Inflammatory macrophage (primary cell): ENCODE data around the gene PEAK1.
"Not testable (repeated sequence)": the region's sequence is repeated elsewhere in the genome, so short reads cannot be mapped to it uniquely, and the experiment has no call there.

Source experiments
- DNase-seq, 2 donors: peaks; one replicate each; pipeline ENCODE4 v3.0.0-alpha.2; 2020 to 2022

The PEAK1 gene

DNA sequence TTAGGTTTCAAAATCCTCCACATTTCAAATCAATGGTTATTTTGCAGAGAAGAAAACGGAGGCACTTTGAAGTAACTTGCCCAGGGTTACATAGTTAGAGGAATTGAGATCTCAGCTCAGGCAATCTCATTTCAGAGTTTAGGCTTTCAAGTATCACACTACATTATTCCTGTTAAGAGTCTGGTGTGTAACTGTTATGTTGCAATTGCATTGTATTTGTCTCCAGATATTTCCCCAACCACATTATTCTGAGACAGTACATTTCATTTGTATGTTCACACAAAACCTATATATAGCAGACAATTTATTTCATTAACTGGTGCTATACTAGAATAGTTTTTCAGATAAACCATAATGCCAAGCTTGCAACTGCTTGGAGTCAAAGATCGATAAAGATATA lies 194.8 kb downstream of the PEAK1 start:
- no peak for DNase-seq

DNA sequence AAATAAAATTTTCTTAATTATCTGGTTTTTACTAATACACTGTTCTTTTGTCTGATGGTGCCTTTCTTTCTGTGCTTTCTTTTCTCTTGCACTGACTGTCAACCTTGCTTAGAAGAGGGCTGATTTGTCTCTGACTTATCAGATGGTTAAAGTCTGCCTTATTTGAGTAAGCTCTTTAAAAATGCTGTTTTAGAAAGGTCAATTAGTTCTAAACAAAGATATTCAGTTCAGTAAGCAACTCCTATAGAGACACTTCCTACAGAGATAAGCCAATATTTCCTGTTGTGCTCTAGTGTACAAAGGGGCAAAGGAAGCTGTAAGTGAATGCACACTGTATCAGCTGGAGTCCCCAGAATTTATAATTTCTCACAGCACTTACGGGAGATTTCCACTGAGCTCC lies 195.6 kb downstream of the PEAK1 start:
- no peak for DNase-seq

DNA sequence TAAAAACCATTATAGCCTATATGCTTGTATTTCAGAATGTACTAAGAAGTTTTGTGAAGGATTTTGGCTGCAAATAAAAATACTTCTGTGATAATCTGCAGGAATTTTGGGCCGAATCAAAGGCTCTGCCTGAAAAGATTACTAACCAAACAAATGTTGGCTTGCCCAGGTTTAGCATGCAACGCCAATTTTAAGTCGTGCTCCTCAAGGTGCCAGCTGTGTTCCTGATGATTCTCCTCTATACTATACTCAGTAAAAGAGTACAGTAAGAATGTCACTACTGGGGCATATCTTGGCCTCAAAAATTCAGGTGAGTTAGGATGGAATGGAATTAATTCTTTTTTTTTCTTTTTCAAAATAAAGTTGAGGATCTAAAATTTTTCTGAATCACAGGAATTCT lies 198.2 kb downstream of the PEAK1 start:
- no peak for DNase-seq

DNA sequence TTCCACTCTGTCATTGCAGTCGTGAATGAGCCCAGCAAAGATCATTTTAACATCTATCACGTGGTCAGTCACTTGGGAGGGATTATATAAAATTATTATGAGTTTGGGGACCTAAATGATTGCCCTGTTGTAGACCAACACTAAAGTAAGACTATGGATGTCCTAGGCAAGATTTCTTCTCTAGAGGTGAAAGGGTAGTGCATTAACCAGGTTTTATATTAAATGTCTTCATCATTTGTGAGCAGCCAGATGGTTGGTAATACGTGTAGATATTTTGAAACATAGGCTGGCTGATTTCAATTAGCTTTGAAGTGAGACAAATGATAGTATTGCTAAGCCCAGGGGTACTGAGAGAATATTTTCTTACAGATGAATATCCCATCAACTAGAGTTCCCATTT lies 198.7 kb downstream of the PEAK1 start:
- DNase-seq, result no peak

DNA sequence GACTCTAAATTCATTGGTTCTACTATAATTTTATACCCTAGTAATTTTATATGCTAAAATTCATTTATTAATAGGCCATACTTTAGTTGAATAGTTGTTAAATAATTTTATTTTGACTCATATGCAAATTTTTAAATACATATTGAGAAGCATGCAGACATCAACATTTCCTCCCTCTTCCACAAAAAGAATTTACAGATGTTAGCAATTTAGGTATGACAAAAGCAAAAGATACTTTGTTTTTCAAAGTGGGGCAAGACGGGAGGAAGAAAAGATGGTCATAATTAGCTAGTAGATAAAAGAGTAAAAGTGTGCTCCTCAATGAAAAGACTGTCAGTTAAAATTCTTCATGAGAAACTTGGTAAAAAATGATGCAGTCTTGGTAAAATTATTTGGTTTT lies 200.1 kb downstream of the PEAK1 start:
- no peak for DNase-seq

DNA sequence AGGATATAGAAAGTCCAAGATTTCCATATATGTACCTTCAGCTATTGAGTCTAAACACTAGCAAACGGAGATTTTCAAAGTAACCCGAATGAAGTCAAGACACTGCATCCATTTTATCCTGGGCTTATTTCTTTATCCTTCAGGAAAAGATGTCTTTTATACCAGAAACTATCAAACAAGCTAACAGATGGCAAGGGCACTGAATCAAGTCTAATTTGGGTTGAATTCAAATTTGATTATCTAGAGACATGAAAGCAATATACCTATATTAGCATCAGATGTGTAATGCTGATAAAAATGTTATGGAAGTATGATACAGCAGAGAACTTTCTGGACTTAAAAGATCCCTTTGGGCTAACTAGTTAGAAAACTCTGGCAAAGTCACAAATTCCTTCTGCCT lies 210.7 kb downstream of the PEAK1 start:
- no peak for DNase-seq

DNA sequence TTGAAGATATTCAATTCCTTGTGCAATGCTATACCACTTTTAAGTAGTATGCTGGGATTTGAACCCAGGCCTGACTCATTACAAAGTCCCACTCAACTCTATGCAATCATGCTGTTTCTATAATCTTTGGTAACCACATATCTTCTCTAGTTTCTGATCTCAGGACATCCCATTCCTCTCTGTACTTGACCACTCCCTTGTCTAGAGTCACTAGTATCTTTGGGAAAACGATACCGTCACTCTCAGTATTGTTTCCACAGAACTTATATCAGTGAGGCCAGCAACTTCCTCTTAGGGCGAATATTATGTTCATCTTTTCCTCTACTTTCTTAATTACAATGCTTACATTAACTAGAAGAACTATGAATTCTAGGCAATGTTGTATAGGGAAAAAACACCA lies 211.7 kb downstream of the PEAK1 start:
- no peak for DNase-seq

DNA sequence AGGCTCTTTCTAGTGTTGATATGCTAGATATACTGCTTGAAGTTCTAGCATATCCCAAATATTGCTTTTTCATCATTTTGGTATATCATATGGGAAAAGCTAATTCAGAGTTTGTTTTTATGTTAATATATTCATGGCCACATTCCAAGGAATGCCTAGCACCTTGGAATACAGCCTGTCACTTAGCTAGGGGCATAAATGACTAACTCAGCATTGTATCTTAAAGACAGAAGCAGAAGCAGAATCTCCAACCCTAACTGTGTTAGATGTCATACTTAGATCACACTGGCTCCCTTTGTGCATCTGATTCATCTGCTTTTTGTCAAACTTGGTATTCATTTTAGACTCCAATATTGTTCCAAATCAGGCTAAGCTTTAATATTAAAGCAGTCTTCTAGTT lies 218.2 kb downstream of the PEAK1 start:
- DNase-seq, result no peak

DNA sequence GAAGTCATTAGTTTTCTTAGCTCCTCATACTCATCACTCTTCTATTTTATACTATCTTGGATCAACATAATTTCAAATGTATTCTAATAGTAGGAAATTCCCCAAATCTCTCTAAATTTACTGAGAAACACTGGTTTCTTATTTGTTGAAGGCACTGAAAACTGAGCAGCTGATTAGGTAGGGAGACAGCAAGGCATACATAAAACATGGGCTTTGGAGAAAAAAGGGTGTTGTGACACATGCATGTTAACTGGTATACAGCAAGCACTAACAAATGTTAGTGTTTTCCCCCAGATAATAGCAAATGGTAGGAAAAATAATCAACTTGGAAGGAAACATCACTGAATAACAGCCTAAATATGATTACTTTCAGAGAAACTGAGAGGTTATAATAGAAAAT lies 223.5 kb downstream of the PEAK1 start:
- no peak for DNase-seq

DNA sequence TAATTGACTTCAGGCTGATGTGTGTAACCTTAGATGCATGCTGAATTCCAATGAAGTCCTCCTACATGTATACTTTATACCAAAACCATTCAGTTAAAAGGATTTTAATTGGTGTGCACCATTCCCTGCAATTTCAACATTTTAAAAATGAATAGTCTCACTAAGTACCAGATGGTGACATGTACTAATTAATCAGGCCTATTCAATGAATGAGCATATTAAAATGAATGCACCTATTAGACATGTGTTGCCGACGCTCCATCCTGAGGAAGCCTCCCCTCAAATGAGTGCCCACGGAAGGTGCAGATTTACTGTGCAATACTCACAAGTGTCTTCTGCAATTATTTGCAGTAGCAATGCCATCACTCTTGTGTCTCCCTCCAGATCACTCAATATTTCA lies 224.3 kb downstream of the PEAK1 start:
- no peak for DNase-seq

DNA sequence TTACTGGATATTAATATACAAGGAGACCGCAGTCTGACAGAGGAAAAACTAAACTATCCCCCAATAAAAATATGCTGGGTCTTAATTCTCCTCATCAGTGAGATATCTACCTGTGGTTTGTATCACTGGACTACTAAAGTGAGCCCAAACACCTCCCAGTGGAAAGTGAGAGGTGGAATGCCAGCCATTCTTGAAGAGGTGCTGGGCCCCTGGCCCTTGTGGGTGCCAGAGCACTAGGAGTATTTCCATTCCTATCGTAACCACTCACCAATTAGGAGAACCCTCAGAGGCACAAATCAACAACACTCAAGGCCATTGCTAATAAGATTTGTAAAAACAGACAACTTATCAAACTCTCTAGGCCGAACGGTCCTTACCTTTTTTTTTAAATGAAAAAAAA lies 227.5 kb downstream of the PEAK1 start:
- DNase-seq, result no peak

DNA sequence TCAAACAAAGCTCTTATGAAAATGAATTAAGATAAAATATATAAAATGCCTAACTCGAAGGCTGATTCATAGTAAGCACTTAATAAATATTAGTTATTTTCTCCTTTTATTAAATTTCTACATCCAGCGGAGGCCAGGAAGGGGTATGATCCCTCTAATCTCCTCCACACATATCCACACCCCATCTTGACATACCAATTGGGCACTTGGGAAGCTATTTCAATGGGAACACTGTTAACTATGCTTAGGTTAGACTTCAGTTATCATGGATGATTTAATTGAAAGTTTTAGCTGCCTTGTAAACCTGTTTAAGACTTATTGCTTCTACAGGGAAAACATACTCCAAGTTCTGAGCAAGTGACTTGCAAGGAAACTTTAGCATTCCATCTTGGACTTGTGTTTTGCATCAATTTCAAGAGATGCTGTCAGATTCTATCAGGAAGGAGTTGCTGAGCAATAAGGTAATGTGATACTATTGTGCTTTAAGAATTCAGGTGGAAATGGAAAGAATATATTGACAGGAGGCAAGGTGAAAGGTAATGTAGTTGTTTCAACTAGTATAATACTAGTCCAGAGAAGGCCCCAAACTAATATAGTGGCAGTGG lies 228.6 kb downstream of the PEAK1 start:
- DNase-seq, result no peak

DNA sequence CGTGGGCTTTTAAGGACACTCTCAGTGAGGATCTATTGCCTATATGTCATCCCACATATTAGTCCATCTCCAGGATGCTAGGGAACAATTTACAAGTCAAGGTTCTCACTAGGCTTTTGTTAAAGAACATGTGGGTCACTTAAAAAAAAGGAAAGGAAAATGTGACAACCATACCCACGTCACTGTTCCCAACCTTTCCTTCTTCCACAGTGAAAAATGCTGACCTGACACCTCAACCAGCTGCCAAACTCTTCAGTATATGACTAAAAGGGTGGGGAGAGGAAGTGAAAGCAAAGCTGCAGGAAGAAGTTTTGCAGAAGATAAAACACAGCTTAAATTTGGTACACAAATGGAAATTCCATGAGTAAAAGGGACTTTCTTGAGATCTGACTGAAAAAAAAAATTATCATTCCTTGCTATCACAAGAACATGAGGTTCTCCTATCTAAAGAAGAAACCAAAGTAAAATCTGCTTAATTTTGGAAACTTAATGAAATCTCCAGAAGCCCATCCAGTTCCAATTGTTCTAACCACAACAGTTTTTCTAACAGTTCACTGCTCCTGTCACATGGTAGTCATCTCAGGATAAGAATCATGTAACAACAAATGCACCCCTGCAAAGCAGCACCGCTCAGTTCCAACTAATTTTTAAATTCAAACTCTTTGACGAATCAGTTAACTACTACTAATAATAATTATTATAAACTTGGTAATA lies 232.0 kb downstream of the PEAK1 start:
- peak; percentile 84 to 85 for DNase-seq

DNA sequence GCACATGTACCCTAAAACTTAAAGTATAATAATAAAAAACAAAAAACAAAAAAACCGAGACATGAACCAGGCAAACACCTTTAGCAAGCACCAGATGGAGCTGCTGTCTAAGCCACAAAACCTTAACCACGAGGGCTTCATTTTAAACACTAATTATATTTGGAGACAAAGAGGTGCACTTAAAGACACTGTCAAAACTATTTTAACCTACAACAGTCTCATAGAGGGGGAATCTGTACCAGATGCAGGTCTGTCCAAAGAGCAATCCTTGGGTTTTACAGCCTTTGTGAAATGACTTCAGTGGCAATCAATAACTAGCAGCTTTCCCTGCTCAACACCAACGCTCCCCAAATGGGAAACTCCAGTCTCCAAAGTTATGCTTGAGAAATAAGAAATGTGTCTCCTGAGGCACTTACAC lies 233.3 kb downstream of the PEAK1 start:
- DNase-seq, result peak in 1 of 2 donors; percentile 25

DNA sequence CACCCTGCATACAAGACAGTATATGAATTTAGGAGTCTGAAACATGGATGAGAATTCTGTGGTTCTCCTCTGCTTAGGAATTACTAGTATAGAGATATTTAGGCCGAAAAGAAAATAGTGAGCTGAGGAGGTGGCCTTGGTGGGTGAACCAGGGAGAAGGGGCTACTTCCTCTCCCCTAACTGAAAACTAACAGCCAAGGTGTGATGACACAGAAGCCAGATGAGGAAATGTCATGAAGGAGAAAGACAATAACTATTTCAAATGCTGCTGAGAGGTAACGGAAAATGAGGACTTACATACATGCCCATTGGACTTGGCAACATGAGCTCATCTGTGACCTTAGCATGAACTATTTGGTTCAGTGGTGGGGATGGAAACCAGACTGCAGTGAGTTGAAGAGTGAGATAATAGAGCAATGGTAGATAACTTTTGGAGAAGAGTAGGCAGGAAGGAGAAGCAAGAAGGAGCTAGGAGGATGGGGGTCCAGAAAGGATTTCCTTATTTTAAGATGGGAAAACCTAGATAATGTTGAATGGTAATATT lies 234.6 kb downstream of the PEAK1 start:
- no peak for DNase-seq

DNA sequence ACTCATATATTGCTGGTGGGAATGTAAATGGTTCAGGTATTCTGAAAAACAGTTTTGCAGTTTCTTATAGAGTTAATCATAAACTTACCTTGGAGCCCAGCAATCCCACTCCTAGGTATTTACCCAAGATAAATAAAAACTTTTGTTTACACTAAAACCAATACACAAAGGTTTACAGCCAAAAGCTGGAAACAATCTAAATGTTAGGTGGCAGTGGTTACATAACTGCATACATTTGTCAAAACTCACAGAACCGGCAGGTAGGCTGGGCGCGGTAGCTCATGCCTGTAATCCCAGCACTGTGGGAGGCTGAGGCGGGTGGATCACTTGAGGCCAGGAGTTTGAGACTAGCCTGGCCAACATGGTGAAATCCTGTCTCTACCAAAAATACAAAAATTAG lies 235.6 kb downstream of the PEAK1 start:
- DNase-seq, result not testable (repeated sequence)

DNA sequence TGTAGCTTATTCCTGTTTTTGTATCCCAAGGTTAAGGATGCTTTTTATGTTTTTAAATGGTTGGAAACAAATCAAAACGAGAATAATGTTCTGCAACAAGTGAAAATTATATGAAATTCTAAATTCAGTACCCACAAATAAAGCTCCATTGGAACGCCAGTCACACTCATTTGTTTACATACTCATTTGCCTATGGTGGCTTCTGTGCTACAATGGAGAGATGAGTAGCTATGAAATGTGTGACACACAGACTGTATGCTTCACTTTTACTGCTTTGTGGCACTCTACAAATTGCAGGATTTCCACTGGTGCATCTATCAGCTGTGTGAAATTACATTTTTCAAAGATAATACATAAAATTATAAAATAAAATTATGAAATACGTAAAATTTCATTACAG lies 236.8 kb downstream of the PEAK1 start:
- DNase-seq, result no peak

DNA sequence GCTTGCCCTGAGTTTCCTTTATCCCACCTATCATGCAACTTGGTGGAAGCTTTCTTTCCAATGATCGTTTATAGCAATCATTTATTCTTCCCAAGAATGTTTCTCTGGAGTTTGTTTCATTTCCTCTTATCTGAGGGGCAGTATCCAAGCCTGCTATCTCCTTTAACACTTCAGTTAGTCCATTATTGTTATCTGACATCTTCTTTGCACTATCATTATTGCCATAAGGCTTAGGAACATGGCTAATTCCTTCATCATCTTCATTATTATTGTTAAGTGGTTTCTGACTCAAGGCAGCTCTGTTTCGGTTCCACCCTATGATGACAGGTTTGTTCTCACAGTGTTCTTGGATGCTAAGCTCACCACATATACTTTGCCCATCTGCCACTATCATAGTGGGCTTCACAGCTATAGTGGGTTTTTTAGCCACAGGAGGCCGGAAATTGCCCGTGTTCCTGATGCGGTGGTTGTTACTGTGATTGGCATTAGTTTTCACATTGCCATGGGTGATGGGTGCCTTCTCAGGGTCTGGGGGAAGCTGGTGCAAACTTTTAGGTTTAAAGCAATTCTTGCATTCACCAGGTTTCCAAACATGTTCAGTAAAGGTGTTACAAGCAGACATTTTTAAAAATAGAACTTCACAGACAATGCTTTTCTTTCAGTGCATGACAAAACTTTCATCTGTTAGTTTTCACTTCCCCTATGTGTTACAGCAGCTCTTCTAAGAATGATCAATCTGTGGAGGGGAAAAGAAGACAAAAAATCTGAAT lies 238.4 kb downstream of the PEAK1 start:
- peak in 1 of 2 donors; percentile 40 for DNase-seq

DNA sequence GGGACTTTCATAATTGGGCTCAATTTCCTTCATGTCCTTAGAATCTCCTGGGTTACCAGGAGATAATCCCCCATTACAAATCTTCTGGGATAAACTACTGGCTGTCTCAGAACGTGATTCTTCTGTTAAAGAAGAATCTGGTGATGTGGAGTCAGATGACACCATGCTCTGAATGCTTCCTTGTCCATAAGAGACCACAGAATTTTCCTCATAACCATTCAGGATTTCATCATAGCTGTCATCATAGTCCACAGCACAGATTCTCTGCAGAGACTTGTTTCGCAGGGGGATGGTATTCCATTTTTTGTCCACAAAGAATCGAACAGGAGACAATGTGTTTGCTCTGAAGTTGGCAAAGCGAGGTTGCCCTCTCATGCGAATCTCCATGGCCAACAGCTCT lies 239.1 kb downstream of the PEAK1 start:
- peak; percentile 88 to 92 for DNase-seq

DNA sequence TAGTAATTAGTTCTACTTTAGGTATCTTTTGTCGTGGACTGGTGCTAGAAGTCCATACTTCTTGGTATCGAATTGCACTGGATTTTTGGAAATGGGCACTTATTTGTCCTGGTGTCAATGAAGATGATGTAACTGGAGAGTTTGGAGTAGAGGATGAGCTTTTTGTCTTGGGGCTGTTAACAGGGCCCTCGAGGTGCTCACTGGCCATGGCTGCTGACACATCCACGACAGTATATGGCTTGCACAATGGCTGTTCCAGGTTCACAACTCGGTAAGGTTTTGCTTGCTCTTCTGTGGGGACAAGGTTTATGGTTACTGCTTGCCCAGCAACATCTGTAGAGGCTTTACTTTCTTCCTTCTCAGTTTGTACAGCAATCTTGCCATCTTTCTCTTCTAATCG lies 239.6 kb downstream of the PEAK1 start:
- peak in 1 of 2 donors; percentile 30 for DNase-seq

DNA sequence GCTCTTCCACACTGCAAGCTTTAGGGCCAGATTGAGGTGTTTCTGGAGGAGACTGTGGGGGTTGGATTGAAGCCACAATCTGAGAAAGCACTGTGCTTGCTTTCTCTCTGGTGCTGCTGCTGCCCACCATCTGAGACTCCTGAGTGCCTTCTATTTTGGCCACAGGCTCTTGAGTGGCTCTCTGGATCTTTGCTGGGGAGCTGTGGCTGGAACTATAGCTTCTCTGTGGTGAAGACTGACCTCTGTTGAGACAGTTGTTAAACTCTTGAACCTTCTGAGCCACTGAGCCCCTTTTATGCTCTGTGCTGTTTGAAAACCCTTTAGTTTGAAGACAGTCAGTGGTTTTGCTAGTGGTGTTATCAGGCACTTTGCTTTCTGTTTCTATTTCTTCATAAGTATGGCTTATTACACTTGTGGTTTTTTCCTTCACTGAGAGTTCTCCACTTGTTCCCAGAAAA lies 240.3 kb downstream of the PEAK1 start:
- DNase-seq, result peak in 1 of 2 donors; percentile 28

DNA sequence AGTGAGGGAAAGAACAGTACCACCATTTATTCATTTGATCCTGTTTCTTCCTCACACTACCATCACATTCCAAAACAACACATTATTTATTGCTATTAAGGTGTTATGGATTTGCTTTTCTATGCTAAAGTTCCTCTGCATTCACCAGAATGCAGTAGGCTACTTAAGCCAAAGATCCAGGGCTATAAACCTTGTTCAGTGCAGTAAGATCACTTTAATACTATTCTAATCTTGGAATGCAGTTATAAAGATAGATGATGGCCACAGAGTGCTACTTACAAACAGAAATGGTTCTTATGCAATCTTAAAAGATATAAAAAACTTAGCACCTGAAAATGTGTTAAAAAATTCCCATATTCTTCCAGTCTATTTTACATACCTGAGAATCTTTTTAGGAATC lies 241.5 kb downstream of the PEAK1 start:
- DNase-seq, result no peak

DNA sequence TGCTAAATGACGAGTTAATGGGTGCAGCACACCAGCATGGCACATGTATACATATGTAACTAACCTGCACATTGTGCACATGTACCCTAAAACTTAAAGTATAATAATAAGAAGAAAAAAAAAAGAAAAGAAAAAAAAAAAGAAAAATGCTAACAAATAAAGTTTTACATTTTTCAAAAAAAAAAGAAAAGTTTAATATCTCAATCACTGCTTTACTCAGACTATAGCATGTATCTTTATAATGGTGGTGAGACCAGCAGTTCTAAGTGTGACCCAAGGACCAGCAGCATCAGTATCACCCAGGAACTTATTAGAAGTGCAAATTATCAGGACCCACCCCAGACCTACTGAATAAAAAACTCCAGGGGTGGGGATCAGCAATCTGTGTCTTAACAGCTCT lies 243.8 kb downstream of the PEAK1 start:
- not testable (repeated sequence) for DNase-seq

DNA sequence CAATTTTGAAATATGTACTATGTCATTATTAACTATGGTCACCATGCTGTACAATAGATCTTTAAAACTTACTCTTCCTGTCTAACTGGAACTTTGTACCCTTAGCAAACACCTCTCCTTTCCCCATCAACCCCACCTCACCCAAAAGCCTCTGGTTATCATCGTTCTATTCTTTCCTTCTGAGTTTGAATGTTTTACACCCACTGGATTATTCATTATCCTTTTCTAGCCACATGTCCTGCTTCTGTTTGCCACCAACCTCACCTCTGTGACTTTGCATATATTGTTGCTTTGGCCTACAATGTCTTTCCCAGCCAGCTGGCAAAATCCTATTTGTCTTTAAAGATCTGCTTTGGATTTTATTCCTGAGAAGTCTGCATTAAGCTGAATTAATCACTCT lies 246.4 kb downstream of the PEAK1 start:
- no peak for DNase-seq
